G401 (cell line): Measurements from ENCODE around the gene RSU1. TPM values are rescaled to one million over a fixed set of nuclear protein-coding genes. Genes with fewer than 3 reads are reported as not detected.

Experiments
- DNase-seq: peaks from one replicate; pipeline ENCODE4 v3.0.0-alpha.2; 2015; ENCODE audit warnings: low spot score
- in situ Hi-C: cut with HindIII; loops from 2 replicates; pipeline ENCODE4 v1.10.0; 2016; ENCODE audit warnings: low sequenced_read_pairs, mixed read lengths
- total RNA-seq: library from RNA; depleted of rRNA; stranded (reverse); fragments of >200 nt; shearing (Covaris generic); gene quantifications from 2 replicates; pipeline ENCODE4 v1.2.3, GENCODE V29; 2014

Gene RSU1
- total RNA-seq, 1 experiment from 2014 or later, result 26.7 TPM

GRCh38 chr10:16752099-16752498, 65.1 kb downstream of the RSU1 start:
- no peak for DNase-seq
- in situ Hi-C loops, result no loop called here

- DNase-seq, result no peak
- in situ Hi-C loops, result no loop called here
These were observed 66.0 kb downstream of the RSU1 start for GRCh38 chr10:16751244-16751643.

- in situ Hi-C loops, result no loop called here
- no peak for DNase-seq
These were observed 66.8 kb downstream of the RSU1 start for GRCh38 chr10:16750461-16750860.

- no peak for DNase-seq
- in situ Hi-C loops, result no loop called here
These were observed 68.5 kb downstream of the RSU1 start for GRCh38 chr10:16748749-16749148.

GRCh38 chr10:16746856-16747255, 70.4 kb downstream of the RSU1 start:
- in situ Hi-C loops, result no loop called here
- DNase-seq, result peak; percentile 69

- in situ Hi-C loops, result no loop called here
- DNase-seq, result no peak
These were observed 72.2 kb downstream of the RSU1 start for GRCh38 chr10:16745061-16745460.

- DNase-seq, result no peak
- in situ Hi-C loops, result no loop called here
These were observed 74.9 kb downstream of the RSU1 start for GRCh38 chr10:16742165-16742960.

GRCh38 chr10:16741540-16741939, 75.7 kb downstream of the RSU1 start:
- in situ Hi-C loops, result no loop called here

DNA sequence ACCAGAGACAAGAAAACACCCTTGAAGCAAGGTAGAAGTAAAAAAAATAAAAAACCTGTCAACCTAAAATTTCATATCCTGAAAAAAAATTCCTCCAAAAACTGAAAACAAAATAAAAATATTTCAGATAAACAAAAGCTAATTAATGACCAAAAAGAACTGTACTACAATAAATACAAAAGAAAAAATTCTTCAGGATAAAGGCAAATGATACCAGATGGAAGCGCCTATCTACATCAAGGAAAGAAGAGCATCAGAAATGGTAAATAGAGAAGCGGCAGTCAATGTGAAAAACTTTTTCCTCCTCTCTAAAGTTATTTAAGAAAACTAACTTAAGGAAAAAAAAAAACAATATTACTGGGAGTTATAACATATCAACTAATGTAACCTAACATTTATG, 79.8 kb downstream of the RSU1 start:
- DNase-seq, result no peak
- in situ Hi-C loops, result no loop called here

More at GRCh38 chr10:16741540-16741939, 75.7 kb downstream of the RSU1 start:
- DNase-seq, result no peak

DNA sequence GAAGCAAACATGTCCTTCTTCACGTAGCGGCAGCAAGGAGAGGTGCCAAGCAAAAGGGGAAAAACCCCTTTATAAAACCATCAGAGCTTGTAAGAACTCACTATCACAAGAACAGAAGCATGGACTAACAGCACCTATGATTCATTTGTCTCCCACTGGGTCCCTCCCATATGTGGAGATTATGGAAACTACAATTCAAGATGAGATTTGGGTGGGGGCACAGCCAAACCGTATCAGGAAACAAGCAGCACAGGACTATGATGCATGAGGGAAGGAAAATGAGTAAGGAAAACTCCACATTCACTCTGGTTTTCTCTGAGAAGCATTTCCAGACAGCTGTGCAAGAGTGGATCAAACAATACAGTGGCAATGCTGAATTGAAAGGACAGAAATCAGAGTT, 81.6 kb downstream of the RSU1 start:
- in situ Hi-C loops, result no loop called here

GRCh38 chr10:16732376-16732775, 84.8 kb downstream of the RSU1 start:
- in situ Hi-C loops, result no loop called here
- no peak for DNase-seq

More for the DNA sequence above, 81.6 kb downstream of the RSU1 start:
- DNase-seq, result no peak

DNA sequence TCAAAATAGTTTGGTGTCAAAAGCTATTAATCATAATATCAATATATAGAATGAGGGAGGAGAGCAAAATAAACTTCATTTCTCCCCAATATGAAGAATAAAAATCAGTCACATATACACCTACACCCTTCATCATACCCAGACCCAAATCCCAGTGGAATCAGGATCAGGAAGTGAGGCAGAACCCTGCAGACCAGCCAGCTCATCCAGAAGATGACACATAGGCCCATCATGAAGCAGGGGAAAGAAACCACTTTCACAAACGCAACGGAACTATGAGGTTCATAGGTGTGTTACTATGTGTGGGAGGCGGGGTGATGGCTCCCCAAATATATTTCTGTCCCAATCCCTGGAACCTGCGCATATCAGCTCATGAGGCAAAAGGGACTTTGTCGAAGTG, 89.0 kb downstream of the RSU1 start:
- DNase-seq, result no peak
- in situ Hi-C loops, result no loop called here

GRCh38 chr10:16727666-16728065, 89.6 kb downstream of the RSU1 start:
- in situ Hi-C loops, result no loop called here
- DNase-seq, result no peak

DNA sequence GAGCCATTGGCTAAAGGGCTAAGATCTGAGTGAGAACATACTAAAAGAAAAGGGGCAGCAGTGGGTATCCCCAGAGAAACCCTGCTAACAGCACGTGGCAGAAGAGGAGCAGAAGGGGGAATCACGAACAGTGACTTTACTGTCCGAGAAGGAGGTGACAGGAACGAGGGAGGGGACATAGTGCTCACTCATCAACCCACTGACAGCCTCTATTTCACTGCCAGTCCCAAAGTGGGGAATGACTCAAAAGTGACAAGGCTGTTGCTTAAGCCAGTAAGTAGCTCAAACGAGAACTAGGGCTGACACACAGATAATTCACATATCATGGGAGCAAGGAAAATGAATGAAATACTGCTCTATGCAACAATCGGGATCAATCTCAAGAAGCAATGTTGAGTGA, 92.7 kb downstream of the RSU1 start:
- in situ Hi-C loops, result no loop called here
- no peak for DNase-seq

DNA sequence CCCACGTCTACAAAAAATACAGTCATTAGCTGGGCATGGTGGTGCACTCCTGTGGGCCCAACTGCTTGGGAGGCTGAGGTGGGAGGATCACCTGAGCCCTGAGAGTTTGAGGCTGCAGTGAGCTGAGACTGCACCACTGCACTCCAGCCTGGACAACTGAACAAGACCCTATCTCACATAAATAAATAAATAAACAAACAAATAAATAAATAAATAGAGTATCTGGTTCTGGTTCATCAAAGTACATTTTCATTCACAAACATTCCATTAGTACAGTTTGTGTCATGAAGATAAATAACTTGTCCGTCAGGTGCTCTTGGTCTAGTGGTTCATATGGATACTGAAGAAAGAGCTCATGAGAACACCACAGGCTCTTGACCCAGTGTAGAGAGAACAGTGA, 96.4 kb downstream of the RSU1 start:
- DNase-seq, result no peak
- in situ Hi-C loops, result no loop called here

GRCh38 chr10:16717622-16718395, 99.4 kb downstream of the RSU1 start:
- in situ Hi-C loops, result no loop called here
- peak; percentile 96 for DNase-seq

- no peak for DNase-seq
- in situ Hi-C loops, result no loop called here
These were observed 101.2 kb downstream of the RSU1 start for GRCh38 chr10:16716051-16716450.

DNA sequence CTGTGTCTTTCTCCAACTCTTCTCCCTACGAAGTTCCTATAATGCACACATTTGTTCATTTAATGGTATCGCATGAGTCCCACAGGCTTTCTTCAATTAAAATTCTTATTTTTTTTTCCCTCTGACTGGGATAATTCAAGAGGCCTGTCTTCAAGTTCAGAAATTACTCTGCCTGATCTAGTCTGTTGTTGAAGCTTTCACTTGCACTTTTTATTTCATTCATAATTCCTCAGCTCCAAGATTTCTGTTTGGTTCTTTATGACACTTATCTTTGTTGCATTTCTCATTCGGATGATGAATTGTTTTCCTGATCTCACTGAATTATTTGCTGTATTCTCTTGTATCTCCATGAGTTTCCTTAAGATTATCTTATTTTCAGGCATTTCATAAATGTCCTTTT, 103.9 kb downstream of the RSU1 start:
- in situ Hi-C loops, result no loop called here
- DNase-seq, result no peak

- in situ Hi-C loops, result no loop called here
- DNase-seq, result no peak
These were observed 104.3 kb downstream of the RSU1 start for GRCh38 chr10:16712883-16713282.

GRCh38 chr10:16700331-16700730, 116.9 kb downstream of the RSU1 start:
- no peak for DNase-seq
- in situ Hi-C loops, result no loop called here
